Jurkat, Clone E6-1 (cell line): Measurements from ENCODE around the gene SLC17A9.

ENCODE experiments used
- DNase-seq: peaks from one replicate; pipeline ENCODE4 v3.0.0-alpha.2; 2011; ENCODE audit warnings: low read depth, low spot score
- H3K4me3 ChIP-seq: 2 replicates; pipeline ENCODE4 v1.5.1; 2011; ENCODE audit warnings: mild to moderate bottlenecking, low read length, control low read depth, moderate library complexity

SLC17A9 gene

DNA sequence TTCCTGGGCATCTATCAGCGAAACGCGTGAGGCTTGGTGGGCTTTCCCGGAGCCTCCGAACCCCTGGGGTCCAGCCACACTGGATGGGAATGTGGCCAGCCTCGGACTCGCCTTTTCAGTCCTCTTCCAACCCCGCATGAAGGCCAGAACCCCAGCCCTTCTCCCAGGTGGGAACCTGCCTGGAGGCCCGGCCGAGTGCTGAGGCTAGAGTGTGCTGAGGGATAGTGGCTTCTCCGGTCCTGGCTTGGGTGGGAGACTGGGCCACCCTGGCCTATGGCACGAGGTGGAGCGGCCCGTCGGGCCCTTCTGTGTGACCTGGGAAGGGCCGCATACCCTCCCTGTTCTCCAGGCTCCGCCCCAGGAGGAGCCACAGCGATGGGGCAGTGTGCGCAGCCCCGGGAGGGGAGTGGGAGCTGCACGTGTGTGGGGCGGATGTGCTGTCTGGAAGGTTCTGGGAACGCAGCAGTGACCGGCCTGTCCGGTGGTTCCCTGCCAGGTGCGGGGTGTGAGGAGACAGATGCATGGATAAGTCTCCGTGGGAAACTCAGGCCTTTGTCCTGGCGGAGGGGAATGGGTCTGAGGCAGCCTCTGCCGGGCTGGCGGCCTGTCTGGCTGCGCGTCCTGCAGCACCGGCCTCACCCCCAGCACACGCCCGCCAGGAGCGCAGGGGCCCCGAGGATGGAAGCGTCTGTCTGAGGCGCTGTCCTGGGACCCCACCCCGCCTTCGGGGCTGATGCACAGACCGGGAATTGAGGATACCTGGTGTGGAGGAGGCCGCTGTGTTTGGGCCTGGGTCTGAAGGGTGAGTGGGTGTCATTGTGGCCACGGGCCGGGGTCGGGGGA is 55.4 kb downstream of the SLC17A9 start:
- peak overlapping the region; percentile 83 for H3K4me3 ChIP-seq
- peak; percentile 41 for DNase-seq

DNA sequence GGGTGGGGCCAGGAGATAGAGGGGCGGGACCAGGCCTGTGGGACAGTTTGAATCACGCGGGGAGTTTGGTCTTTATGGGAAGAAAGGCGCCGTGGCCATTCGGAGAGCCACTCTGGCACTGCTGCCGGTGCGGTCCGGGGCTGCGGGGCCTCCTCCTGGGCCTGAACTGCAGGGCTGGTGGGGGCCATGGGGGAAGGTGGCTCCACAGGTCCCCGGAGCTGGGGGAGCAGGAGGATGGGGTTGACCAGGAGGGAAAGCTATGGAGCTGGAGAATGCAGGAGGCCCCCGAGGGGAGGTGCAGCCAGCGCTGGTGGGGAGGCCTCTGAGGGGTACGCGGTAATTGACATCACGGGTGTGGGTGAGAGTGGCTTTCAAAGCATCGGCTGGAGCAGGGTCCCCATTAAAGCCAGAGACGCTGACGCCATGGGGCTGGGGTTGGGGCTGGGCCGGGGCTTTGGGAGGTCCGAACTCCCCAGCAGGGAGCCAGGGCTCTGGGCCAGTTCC is 56.1 kb downstream of the SLC17A9 start:
- peak overlapping the region; percentile 83 for H3K4me3 ChIP-seq
- DNase-seq = no peak

DNA sequence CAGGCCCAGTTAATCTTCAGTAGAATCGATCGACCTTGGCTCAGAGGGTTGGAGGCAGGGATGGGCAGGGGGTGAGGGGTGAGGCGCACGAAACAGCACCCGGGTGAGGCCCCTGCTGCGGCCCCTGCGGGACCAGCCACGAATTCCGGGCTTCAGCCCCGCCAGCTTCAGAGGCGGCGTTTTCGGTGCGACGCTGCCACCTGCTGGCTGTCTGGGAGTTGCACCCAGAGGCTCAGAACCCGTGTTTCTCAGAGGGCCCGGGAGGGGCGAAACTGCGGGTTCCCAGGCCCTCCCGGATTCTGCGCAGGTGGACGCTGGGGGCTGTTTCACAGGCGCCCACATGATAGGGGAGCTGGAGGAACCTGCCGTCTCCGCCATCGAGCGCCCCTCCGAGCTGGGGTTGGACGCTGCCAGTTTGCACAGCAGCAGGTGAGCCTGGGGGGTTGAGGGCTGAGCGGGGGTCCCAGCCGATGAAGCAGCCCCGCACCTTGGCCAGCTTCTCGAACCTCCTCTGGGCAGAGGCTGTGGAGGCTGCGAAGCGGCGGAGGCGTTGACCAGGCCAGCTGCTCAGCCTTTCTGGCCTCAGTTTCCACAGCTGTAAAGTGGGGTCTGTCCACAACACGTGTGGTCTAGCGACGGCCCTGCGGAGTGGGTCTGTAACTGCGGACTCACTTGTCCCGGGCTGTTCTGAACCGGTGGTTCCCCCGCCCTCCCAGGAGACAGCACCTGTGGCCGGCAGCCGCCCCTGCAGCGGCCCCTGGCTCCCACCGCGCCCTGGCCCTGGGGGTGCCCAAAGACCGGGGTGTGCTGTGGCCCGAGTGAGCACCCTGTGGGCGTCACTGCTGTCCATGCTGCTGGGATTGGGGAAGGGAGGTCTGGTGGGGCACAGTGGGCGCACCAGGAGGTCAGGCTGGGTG is 56.8 kb downstream of the SLC17A9 start:
- H3K4me3 ChIP-seq = peak overlapping the region; percentile 83
- peak; percentile 83 for DNase-seq

DNA sequence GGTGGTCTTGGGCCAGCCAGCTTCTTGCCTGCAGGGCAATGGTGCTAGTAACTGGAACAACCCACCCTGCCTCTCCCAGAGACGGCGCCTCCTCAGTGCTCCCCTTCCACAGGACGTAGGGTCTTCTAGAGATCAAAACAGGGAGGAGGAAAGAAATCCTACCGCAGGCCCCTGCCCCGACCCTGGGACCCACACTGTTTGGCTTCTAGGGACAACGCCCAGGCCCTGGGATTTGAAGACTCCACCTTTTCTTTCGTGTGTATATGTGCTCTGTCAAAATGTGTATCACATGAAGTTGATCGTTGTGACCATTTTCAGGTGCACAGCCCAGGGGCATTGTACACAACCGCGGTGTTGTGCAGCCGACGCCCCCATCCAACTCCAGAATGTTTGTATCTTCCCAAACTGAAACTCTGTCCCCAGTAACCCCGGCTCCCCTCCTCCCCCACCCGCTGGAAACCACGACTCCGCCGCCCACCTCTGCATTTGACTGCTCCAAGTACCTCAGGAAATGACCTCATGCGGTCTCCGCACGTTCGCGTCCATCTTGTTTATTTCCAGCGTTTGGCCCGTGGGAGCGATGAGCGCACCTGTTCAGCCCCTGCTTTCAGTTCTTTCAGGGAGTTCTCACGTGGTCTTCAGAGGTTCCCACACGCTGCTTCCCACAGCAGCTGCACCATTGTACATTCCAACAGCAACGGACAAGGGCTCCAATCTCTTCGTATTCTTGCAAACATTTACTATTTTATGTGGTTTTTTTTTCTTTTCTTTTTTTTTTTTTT is 57.7 kb downstream of the SLC17A9 start:
- DNase-seq = peak; percentile 100
- H3K4me3 ChIP-seq = peak overlapping the region; percentile 83

DNA sequence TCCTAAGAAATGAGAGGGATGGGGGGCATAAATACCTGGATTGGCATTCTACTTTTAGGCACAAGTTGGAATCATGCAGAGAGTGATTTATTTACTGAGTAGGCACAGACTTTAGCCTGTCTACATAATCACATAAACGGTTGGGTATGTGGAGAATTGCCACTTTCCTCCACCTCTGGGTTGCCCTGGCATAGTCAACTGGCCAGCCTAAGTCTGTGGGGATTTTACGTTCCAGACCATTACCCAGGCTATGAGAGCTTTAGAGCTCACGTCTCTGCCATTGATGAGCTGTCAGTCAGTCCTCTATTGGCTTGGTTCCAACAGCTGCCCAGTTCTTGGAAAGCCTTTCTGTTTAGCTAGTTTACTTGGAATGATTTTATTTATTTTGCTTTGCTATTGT is 59.3 kb downstream of the SLC17A9 start:
- DNase-seq = no peak

DNA sequence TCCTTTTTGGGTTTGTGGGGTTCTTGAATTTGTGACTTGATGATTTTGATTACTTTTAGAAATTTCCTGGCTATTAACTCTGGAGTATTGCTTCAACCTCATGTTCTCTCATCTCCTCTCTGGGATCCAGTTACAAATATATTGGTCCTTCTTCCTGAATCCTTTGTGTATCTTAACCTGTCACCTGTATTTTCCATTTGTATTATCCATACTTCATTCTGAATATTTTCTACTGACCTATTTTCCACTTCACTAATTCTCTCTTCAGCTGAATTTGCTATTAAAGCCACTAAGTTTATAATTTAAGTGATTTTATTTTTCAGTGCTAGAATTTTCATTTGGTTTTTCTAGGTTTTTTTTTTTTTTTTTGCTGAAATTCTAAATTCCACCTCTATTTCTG is 60.7 kb downstream of the SLC17A9 start:
- no peak for DNase-seq
- no peak overlapping the region for H3K4me3 ChIP-seq

More for the DNA sequence above, 59.3 kb downstream of the SLC17A9 start:
- no peak overlapping the region for H3K4me3 ChIP-seq

DNA sequence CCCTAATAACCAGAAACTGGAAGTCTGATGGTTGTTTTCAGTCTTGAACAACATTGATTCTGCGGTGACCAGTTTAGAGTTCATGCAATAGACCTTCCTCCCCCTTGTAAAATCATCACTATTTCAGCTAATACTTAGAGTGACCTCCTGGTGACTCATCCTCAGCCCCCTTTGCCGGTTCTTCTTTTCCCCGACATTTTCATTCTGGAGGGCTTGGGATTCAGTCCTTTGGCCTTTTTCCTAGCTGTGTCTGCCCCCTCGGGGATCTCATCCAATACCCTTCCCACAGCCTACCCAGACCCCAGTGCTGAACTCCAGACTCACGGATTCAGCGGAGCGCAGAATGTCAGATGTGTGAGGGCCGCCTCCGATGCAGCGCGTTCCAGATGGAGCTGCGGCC is 61.8 kb downstream of the SLC17A9 start:
- no peak overlapping the region for H3K4me3 ChIP-seq
- DNase-seq = no peak

DNA sequence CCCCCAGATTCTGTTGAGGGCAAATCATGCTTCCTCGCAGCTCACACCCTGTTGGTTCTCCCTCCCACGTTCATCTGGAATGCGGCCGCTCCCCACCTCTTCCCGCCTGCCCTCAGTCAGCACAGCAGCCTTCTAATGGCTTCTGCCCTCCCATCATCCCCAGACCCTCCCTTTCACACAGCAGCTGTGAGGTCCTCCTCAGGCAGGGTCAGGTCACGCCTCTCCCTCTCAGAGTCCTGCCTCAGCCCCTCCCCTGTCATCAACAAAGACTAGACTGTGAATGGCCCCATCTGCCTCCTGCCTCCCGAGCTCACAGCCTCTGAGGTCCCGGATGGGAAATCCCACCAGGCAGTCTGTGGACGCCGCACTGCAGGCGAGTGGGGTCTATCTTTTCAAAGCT is 62.2 kb downstream of the SLC17A9 start:
- H3K4me3 ChIP-seq = no peak overlapping the region
- no peak for DNase-seq

DNA sequence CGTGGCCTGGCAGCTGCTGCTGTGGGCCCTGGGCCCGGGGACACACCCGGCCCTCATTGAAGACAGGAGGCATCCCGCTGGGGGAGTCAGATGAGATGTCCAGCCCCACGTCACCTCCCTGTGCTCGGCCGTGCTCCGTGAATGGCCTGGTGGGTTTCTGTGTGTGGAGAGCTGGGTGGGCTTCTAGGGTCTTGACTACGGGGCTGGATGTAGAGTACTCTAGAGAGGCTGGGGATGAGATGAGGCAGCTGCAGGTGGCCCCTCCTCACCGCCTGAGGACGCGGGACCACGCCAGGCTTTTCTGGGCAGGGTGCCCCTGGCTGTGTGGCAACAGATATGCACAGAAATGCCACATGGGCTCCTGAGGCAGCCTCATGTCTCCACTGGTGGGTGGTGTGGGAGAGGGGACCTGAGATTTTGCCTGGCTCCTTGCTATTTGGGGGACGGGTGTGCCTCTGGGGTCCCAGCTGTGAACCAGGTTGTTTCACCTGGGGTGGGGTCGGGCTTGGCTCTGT is 62.7 kb downstream of the SLC17A9 start:
- DNase-seq = no peak
- no peak overlapping the region for H3K4me3 ChIP-seq

DNA sequence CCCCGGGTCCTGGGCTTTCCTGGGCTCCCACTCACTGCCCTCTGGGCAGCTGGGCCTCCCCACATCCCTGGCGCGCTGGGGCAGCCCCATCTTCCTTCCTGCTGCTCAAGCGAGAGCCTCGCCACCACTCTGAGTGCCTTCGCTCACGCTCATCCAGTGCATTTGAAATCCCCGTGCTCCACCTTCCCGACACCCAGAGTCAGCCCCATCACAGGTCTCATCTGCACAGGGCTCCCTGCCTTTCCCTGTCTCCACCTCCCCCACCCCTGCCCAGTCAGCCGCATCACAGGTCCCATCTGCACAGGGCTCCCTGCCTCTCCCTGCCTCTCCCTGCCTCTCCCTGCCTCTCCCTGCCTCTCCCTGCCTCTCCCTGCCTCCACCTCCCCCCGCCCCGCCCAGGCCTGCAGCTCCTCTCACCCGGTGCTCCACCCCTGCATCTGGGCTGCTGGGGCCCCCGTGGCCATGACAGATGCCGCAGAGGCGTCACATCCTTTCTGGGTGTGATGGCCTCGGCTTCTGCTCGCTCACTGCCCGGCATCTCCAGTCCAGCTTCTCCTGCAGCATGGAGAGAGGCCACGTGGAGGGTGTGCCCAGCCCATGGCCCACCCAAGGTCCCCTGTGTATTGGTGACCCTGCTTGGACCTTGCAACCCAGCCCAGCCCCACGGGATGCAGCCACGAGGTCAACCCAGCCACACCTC is 63.3 kb downstream of the SLC17A9 start:
- H3K4me3 ChIP-seq = no peak overlapping the region
- DNase-seq = no peak

DNA sequence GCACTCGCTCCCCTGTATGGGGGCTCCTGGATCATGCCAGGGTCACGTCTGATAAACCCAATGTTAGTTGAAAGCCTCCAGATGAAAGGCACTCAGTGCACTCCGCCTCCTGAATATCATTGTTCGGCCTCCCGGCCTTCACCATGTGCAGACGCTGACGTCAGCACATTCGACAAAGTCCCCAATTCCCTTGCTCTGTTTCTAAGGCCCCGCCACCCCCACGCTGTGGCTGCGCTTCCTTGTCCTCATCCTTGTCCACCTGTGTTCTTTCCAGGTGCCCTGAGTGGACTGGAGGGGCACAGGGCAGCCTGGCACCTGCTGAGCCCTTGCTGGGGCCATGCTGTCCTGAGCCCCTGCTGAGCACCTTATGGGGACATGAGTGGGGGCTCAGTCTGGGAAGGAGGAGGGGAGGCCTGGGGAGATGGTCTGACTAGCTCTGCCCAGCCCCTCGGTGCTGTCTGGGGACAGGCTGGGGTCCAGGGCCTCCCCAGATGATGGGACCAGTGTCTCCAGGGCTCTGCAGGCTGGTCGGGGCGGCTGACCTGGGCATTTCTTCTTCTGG is 64.1 kb downstream of the SLC17A9 start:
- H3K4me3 ChIP-seq = no peak overlapping the region
- no peak for DNase-seq

DNA sequence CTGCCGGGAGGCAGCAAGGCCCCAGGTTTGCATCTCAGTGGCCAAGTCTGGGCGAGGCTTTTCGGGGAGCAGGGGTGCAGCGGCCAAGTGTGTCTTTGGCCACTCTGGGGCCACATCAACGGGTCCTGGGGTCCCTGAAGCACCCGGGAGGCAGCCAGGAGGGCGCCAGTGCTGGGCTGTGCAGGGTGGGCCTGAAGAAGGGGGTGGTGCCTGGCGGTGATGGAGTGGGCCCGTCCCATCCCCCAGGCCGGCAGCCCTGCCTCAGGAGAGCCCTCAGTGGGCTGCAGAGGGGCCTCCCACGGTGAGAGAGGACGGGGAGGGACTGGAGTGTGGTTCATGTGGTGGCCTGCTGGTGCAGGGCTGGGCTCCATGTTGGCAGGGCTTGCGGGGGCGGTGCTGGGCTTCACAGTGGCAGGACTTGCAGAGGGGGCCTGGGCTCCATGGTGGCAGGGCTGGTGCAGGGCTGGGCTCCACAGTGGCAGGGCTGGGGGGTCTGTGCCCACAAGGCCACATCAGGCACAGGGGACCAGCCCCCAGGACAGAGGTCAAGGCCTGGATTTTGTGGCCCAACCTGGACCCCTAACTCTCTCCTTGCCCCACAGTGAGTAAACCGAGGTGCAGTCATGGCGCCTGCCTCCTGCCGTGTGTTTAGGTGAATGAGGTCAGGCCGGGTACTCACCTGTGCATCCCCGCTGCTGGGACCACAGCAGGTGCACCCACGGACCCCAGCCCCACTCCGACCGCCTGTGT is 64.7 kb downstream of the SLC17A9 start:
- no peak for DNase-seq
- H3K4me3 ChIP-seq = no peak overlapping the region

DNA sequence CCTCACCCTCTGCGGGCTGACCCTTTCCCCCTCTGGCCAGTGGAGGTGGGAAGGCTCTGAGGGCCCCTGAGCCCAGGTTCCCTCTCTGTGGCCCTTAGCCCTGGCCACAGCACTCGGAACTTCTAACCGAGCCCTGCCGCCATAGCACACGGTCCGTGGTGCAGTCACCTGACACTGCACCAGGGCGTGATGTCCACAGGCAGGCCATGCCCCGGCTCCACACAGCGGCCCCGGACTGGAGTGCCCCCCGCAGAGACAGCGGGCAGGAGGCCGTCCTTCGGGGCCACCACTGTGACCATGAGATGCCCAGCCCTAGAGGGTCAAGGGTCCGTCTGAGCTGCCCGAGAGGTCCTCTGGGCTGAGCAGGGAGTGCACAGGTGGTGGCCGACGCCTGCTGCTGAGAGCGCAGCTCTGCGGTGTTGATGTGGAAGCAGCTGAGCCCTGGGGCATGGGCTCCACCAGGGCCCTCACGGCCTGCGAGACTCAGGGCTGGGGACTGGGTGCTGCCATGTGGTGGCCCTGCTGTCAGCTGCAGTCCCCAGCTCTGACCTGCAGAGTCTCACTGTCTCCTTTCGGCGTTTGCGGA is 65.4 kb downstream of the SLC17A9 start:
- H3K4me3 ChIP-seq = no peak overlapping the region
- DNase-seq = no peak
